Peyer's patch (tissue), 4 donors: ENCODE measurements around the gene RERE.

Source experiments
- POLR2A ChIP-seq, 2 donors: fragments of 450-650 bp; IDR thresholded peaks; one replicate each; pipeline ENCODE4 v1.5.1; 2017; ENCODE audit warnings: antibody characterized with exemption in 2 of 2, mild to moderate bottlenecking in 2 of 2, moderate library complexity in 2 of 2
- TF ChIP-seq, protein P1 (sequence below), 6 experiments: fragments of 450-650 bp in 4 of 6; fragments of 200-600 bp in 2 of 6; sonication (generic) in 1 of 6; IDR thresholded peaks; one replicate each; pipeline ENCODE4 v1.5.1; 2017 to 2019; ENCODE audit warnings: antibody characterized with exemption in 6 of 6, mild to moderate bottlenecking in 3 of 6, moderate library complexity in 1 of 6

GRCh38 chr1:8599646-8600212 lies 217.7 kb downstream of the RERE start:
- TF ChIP-seq, protein P1, sequence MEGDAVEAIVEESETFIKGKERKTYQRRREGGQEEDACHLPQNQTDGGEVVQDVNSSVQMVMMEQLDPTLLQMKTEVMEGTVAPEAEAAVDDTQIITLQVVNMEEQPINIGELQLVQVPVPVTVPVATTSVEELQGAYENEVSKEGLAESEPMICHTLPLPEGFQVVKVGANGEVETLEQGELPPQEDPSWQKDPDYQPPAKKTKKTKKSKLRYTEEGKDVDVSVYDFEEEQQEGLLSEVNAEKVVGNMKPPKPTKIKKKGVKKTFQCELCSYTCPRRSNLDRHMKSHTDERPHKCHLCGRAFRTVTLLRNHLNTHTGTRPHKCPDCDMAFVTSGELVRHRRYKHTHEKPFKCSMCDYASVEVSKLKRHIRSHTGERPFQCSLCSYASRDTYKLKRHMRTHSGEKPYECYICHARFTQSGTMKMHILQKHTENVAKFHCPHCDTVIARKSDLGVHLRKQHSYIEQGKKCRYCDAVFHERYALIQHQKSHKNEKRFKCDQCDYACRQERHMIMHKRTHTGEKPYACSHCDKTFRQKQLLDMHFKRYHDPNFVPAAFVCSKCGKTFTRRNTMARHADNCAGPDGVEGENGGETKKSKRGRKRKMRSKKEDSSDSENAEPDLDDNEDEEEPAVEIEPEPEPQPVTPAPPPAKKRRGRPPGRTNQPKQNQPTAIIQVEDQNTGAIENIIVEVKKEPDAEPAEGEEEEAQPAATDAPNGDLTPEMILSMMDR (IDR thresholded peaks at IDR 0.05) = no peak
- no peak for TF ChIP-seq POLR2A (IDR thresholded peaks at IDR 0.05)
